Caco-2 (cell line): ENCODE data around the gene OR5K4. TPM values are rescaled to one million over a fixed set of nuclear protein-coding genes. Genes with fewer than 3 reads are reported as not detected.

Experiments
- Bru-seq: library from RNA; stranded (reverse); fragments of 400-500 nt; gene quantifications from one replicate; lab custom pipeline; 2021; lab: Mats Ljungman, UMichigan
- BruChase-seq, 2 experiments: library from RNA; stranded (reverse); fragments of 400-500 nt; gene quantifications; one replicate each; lab custom pipeline; 2021; lab: Mats Ljungman, UMichigan
- BruUV-seq: library from RNA; stranded (reverse); fragments of 400-500 nt; replicated peaks from 2 replicates; lab custom pipeline; 2021; lab: Mats Ljungman, UMichigan
- CTCF ChIA-PET: fragments of 300-600 bp; sonication (Branson Sonifier 250); formaldehyde crosslinking; loops from one replicate; lab custom pipeline; 2022; ENCODE audit warnings: antibody characterized with exemption; lab: Charles Lee
- POLR2A ChIA-PET: fragments of 300-600 bp; sonication (Branson Sonifier 250); formaldehyde crosslinking; loops from one replicate; lab custom pipeline; 2022; ENCODE audit warnings: antibody characterized with exemption; lab: Charles Lee
- DNase-seq, 2 experiments: peaks; one replicate each; pipeline versions ENCODE4 v3.0.0 to v3.0.0-alpha.2; 2020 to 2022
- H3K27me3 ChIP-seq: replicated peaks from 2 replicates; pipeline ENCODE4 v1.6.0; 2011; ENCODE audit warnings: low read length; ENCODE audit not compliant: control insufficient read depth, insufficient read depth
- H3K36me3 ChIP-seq: 2 replicates; pipeline ENCODE4 v1.5.1; 2011; ENCODE audit warnings: low read length; ENCODE audit not compliant: control insufficient read depth, insufficient read depth
- H3K4me1 ChIP-seq: fragments of 250-450 bp; sonication (Bioruptor Pico); 2 replicates; pipeline ENCODE4 v1.5.1; 2020; ENCODE audit warnings: mild to moderate bottlenecking
- H3K4me3 ChIP-seq: 2 replicates; pipeline ENCODE4 v1.5.1; 2011; ENCODE audit warnings: low read depth, mild to moderate bottlenecking, control low read depth, low read length
- H3K9me3 ChIP-seq: fragments of 250-450 bp; sonication (Bioruptor Pico); 2 replicates; pipeline ENCODE4 v1.5.1; 2020; ENCODE audit warnings: mild to moderate bottlenecking, moderate library complexity
- H3K27ac Mint-ChIP-seq: one replicate; pipeline ENCODE4 v1.8.0; 2022; ENCODE audit warnings: mixed read lengths; ENCODE audit not compliant: unreplicated experiment
- H3K27me3 Mint-ChIP-seq: one replicate; pipeline ENCODE4 v1.8.0; 2022; ENCODE audit warnings: mixed read lengths; ENCODE audit not compliant: insufficient read depth, unreplicated experiment
- H3K36me3 Mint-ChIP-seq: one replicate; pipeline ENCODE4 v1.8.0; 2022; ENCODE audit warnings: mild to moderate bottlenecking, mixed read lengths; ENCODE audit not compliant: insufficient read depth, unreplicated experiment
- H3K4me1 Mint-ChIP-seq: one replicate; pipeline ENCODE4 v1.8.0; 2022; ENCODE audit warnings: low read depth, mixed read lengths; ENCODE audit not compliant: unreplicated experiment
- H3K4me3 Mint-ChIP-seq: one replicate; pipeline ENCODE4 v1.8.0; 2022; ENCODE audit warnings: mild to moderate bottlenecking, moderate library complexity, mixed read lengths; ENCODE audit not compliant: unreplicated experiment
- H3K9me3 Mint-ChIP-seq: one replicate; pipeline ENCODE4 v1.8.0; 2022; ENCODE audit warnings: mixed read lengths; ENCODE audit not compliant: unreplicated experiment
- intact Hi-C: fragments of 100-400 bp; cut with micrococcal nuclease; formaldehyde crosslinking; loops from one replicate; pipeline ENCODE4 v1.10.0; 2022; ENCODE audit not compliant: unreplicated experiment
- long read RNA-seq: library from polyadenylated mRNA; stranded (forward); transcript quantifications from one replicate; pipeline ENCODE4 v2.0.0, GENCODE V29; 2022
- total RNA-seq: library from RNA; stranded (reverse); gene quantifications from 2 replicates; pipeline ENCODE4 v1.2.3, GENCODE V29; 2022
- TF ChIP-seq, protein P1 (sequence below), 2 experiments: fragments of 200-600 bp in 1 of 2; IDR thresholded peaks; 1 replicate in 1 of 2; 2 replicates in 1 of 2; pipeline versions ENCODE4 v1.5.1 to v1.8.0; 2011 to 2022; ENCODE audit warnings: antibody characterized with exemption in 1 of 2, control low read depth in 1 of 2, inconsistent platforms in 1 of 2, low read depth in 1 of 2, low read length in 1 of 2, mild to moderate bottlenecking in 1 of 2, moderate library complexity in 1 of 2; ENCODE audit not compliant: insufficient read depth in 1 of 2, severe bottlenecking in 1 of 2, unreplicated experiment in 1 of 2

Gene OR5K4, protein sequence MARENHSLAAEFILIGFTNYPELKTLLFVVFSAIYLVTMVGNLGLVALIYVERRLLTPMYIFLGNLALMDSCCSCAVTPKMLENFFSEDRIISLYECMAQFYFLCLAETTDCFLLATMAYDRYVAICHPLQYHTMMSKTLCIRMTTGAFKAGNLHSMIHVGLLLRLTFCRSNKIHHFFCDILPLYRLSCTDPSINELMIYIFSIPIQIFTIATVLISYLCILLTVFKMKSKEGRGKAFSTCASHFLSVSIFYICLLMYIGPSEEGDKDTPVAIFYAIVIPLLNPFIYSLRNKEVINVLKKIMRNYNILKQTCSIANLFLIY
- total RNA-seq (not detected in 2 replicates), Bru-seq, nascent RNA (not detected), BruChase-seq, experiment 1, labeled RNA remaining after a 2-hour chase (not detected), BruChase-seq, experiment 2, labeled RNA remaining after a 6-hour chase (not detected)
- long read RNA-seq, result 0 reads

DNA sequence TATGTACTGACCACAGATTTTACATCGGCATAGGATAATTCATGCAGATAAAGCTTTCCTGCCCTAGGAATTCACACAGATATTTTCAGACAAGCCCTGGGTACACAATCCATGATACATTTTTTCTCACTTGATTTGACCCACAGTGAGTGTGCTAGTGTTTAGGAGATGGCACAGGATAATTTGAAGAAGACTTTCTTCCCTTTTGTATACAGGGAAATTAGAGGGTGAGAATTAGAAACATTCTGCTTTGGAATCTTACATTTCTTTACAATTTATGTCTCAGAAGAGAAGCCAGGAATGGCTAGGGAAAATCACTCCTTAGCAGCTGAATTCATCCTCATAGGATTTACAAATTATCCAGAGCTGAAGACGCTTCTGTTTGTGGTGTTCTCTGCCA lies at the start of gene OR5K4:
OR5K4 (plus strand) TSS at position 301 of the 400 bp plus-strand sequence; CDS start at position 301, 0 bp downstream.
- Histone ChIP-seq H3K4me3 (no peak within 1 kb of the TSS), H3K4me1 (no peaks in the 10 kb centered on the region), H3K36me3 (no peaks in the 10 kb centered on the region), H3K27me3 (no peaks in the 10 kb centered on the region), H3K9me3 (no peaks in the 10 kb centered on the region)
- Mint-ChIP-seq H3K36me3 (no peaks in the 10 kb centered on the region), H3K4me1 (no peaks in the 10 kb centered on the region), H3K4me3 (no peak within 1 kb of the TSS), H3K27ac (no peak within 1 kb of the TSS), H3K27me3 (peaks cover 9% of the 10 kb centered on the region), H3K9me3 (peaks cover 6% of the 10 kb centered on the region)
- POLR2A ChIA-PET, result no interaction called here
- TF ChIP-seq, protein P1, sequence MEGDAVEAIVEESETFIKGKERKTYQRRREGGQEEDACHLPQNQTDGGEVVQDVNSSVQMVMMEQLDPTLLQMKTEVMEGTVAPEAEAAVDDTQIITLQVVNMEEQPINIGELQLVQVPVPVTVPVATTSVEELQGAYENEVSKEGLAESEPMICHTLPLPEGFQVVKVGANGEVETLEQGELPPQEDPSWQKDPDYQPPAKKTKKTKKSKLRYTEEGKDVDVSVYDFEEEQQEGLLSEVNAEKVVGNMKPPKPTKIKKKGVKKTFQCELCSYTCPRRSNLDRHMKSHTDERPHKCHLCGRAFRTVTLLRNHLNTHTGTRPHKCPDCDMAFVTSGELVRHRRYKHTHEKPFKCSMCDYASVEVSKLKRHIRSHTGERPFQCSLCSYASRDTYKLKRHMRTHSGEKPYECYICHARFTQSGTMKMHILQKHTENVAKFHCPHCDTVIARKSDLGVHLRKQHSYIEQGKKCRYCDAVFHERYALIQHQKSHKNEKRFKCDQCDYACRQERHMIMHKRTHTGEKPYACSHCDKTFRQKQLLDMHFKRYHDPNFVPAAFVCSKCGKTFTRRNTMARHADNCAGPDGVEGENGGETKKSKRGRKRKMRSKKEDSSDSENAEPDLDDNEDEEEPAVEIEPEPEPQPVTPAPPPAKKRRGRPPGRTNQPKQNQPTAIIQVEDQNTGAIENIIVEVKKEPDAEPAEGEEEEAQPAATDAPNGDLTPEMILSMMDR (IDR thresholded peaks at IDR 0.05; ENCODE audit: insufficient read depth in 1 of 2, low read depth in 1 of 2, low read length in 1 of 2, severe bottlenecking in 1 of 2, unreplicated experiment in 1 of 2), result no peak
- no peak for DNase-seq
- CTCF ChIA-PET, result no interaction called here
- intact Hi-C loops, result no loop called here
- no TSS peak for BruUV-seq

DNA sequence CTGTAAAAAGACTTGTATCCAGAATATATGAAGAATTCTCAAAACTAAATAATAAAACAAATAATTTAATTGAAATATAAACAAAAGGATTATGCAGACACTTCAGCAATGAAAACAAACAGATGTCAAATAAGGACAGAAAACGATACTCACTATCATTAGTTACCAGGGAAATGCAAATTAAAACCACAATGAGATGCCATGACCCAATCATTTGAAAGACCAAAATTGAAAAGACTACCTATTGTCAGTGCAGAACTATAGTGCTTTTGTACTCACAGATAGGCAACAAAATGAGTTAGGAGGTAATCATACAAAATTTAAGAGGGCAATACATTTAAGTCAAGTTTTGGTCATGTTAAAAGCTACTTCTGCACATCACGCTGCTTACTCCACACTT lies 31.6 kb upstream of the OR5K4 start:
- Mint-ChIP-seq H3K36me3 (no peaks in the 10 kb centered on the region), H3K27ac (no peak overlapping the region), H3K4me3 (no peak overlapping the region), H3K27me3 (no peaks in the 10 kb centered on the region), H3K4me1 (peaks cover 13% of the 10 kb centered on the region), H3K9me3 (no peaks in the 10 kb centered on the region)
- H3K4me3 ChIP-seq, result no peak overlapping the region
- no peaks in the 10 kb centered on the region for H3K36me3 ChIP-seq
- no peaks in the 10 kb centered on the region for H3K27me3 ChIP-seq
- no peaks in the 10 kb centered on the region for H3K9me3 ChIP-seq
- no TSS peak for BruUV-seq
- ChIA-PET CTCF (no interaction called here), POLR2A (no interaction called here)
- no peak for DNase-seq
- TF ChIP-seq, protein P1 (IDR thresholded peaks at IDR 0.05; ENCODE audit: insufficient read depth in 1 of 2, low read depth in 1 of 2, low read length in 1 of 2, severe bottlenecking in 1 of 2, unreplicated experiment in 1 of 2), result no peak
- intact Hi-C loops, result loop anchor here (10.0 kb wide), 1 partner anchor 77 kb away; no protein-coding TSS in a partner anchor
- no peaks in the 10 kb centered on the region for H3K4me1 ChIP-seq

DNA sequence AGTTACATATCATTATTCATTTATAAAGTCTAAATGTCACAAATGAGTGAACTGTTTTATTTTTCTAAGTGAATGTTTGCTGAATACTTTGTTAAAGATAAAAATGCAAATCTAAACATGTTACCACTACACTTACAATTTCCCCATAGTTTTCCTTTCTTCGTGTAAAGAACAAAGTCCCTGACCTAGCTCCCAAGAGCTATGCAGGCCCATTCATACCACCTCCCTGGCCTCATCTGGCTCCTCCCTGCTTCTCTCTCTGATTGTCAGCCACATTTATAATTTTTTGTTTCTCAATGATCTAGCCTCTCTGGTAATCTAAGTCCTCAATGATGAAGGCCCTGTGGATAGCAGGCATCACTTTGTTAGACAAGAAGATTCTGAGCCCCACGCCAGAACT lies 31.0 kb upstream of the OR5K4 start:
- Mint-ChIP-seq H3K9me3 (no peaks in the 10 kb centered on the region), H3K27me3 (no peaks in the 10 kb centered on the region), H3K4me1 (peaks cover 13% of the 10 kb centered on the region), H3K27ac (no peak overlapping the region), H3K4me3 (no peak overlapping the region), H3K36me3 (no peaks in the 10 kb centered on the region)
- no peak overlapping the region for H3K4me3 ChIP-seq
- no TSS peak for BruUV-seq
- ChIA-PET CTCF (no interaction called here), POLR2A (no interaction called here)
- H3K4me1 ChIP-seq, result no peaks in the 10 kb centered on the region
- TF ChIP-seq, protein P1 (IDR thresholded peaks at IDR 0.05; ENCODE audit: insufficient read depth in 1 of 2, low read depth in 1 of 2, low read length in 1 of 2, severe bottlenecking in 1 of 2, unreplicated experiment in 1 of 2), result no peak
- H3K27me3 ChIP-seq, result no peaks in the 10 kb centered on the region
- intact Hi-C loops, result loop anchor here (10.0 kb wide), 1 partner anchor 78 kb away; no protein-coding TSS in a partner anchor
- no peaks in the 10 kb centered on the region for H3K36me3 ChIP-seq
- no peak for DNase-seq
- no peaks in the 10 kb centered on the region for H3K9me3 ChIP-seq
